Common myeloid progenitor, CD34-positive (primary cell): ENCODE measurements around the gene TPTE2. TPM values are rescaled to one million over a fixed set of nuclear protein-coding genes. Genes with fewer than 3 reads are reported as not detected.
"Not testable (repeated sequence)": the region's sequence is repeated elsewhere in the genome, so short reads cannot be mapped to it uniquely, and the experiment has no call there.

Experiments used
- CTCF ChIA-PET: fragments of 350-600 bp; sonication (Branson Sonifier 250); formaldehyde crosslinking; loops from one replicate; lab custom pipeline; 2021; ENCODE audit warnings: antibody characterized with exemption; lab: Charles Lee
- POLR2A ChIA-PET: fragments of 350-600 bp; sonication (Branson Sonifier 250); formaldehyde crosslinking; loops from one replicate; lab custom pipeline; 2021; ENCODE audit warnings: antibody characterized with exemption; lab: Charles Lee
- DNase-seq, 3 donors: peaks; one replicate each; pipeline versions ENCODE4 v3.0.0 to v3.0.0-alpha.2; 2013
- H3K27ac ChIP-seq, 2 experiments: 1 replicate in 1 of 2; 2 replicates in 1 of 2; pipeline ENCODE4 v1.7.0; 2013; ENCODE audit warnings: inconsistent platforms in 2 of 2, low read length in 2 of 2, mild to moderate bottlenecking in 2 of 2, low read depth in 1 of 2, moderate library complexity in 1 of 2; ENCODE audit not compliant: severe bottlenecking in 2 of 2, insufficient read depth in 1 of 2, poor library complexity in 1 of 2
- H3K27me3 ChIP-seq, 5 experiments: replicated peaks in 2 of 5; 1 replicate in 3 of 5; 2 replicates in 2 of 5; pipeline versions ENCODE4 v1.6.1 to v1.7.0; 2013; ENCODE audit warnings: low read length in 4 of 5, mild to moderate bottlenecking in 2 of 5, moderate library complexity in 2 of 5, inconsistent platforms in 1 of 5; ENCODE audit not compliant: insufficient read depth in 5 of 5, control insufficient read depth in 4 of 5
- H3K36me3 ChIP-seq, 4 experiments: 1 replicate in 2 of 4; 2 replicates in 2 of 4; pipeline versions ENCODE4 v1.6.1 to v1.7.0; 2013; ENCODE audit warnings: low read length in 3 of 4, control low read depth in 1 of 4, mild to moderate bottlenecking in 1 of 4; ENCODE audit not compliant: control insufficient read depth in 4 of 4, insufficient read depth in 4 of 4
- H3K4me1 ChIP-seq, 4 experiments: 1 replicate in 3 of 4; 2 replicates in 1 of 4; pipeline versions ENCODE4 v1.6.1 to v1.7.1; 2013; ENCODE audit warnings: low read length in 3 of 4, mild to moderate bottlenecking in 3 of 4, control low read depth in 1 of 4, inconsistent platforms in 1 of 4, moderate library complexity in 1 of 4; ENCODE audit not compliant: control insufficient read depth in 4 of 4, insufficient read depth in 4 of 4; ENCODE audit errors: control extremely low read depth in 1 of 4
- H3K4me3 ChIP-seq, 7 experiments: 1 replicate in 4 of 7; 2 replicates in 3 of 7; pipeline versions ENCODE4 v1.5.1 to v1.7.0; 2013; ENCODE audit warnings: mild to moderate bottlenecking in 7 of 7, low read length in 6 of 7, moderate library complexity in 6 of 7, inconsistent platforms in 2 of 7, low read depth in 2 of 7, control low read depth in 1 of 7; ENCODE audit not compliant: insufficient read depth in 4 of 7, control insufficient read depth in 1 of 7; ENCODE audit errors: extremely low read depth in 1 of 7
- H3K9me3 ChIP-seq, 5 experiments: 1 replicate in 4 of 5; 2 replicates in 1 of 5; pipeline versions ENCODE4 v1.6.1 to v1.7.1; 2013; ENCODE audit warnings: low read length in 4 of 5, mild to moderate bottlenecking in 2 of 5, inconsistent platforms in 1 of 5, low read depth in 1 of 5, moderate library complexity in 1 of 5; ENCODE audit not compliant: control insufficient read depth in 4 of 5, insufficient read depth in 2 of 5; ENCODE audit errors: control extremely low read depth in 1 of 5
- WGBS: methylation state at CpG from one replicate; pipeline ENCODE4 v1.1.5; 2013; ENCODE audit not compliant: insufficient coverage; 5-methylcytosine and 5-hydroxymethylcytosine counted together
- polyA plus RNA-seq: library from polyadenylated mRNA; unstranded; fragments of 120-200 nt; gene quantifications from one replicate; pipeline ENCODE4 v1.2.1, GENCODE V29; 2013

TPTE2 gene
- 0.08 TPM for polyA plus RNA-seq

GRCh38 chr13:19561127-19561582 lies at the start of gene TPTE2:
Gene TPTE2, minus strand, starts transcription at chr13:19561532. Its CDS starts 58,298 bp downstream, at chr13:19503234.
- CTCF ChIA-PET, DNase-seq, H3K27ac ChIP-seq, H3K4me3 ChIP-seq, H3K27me3 ChIP-seq, H3K4me1 ChIP-seq, H3K36me3 ChIP-seq, H3K9me3 ChIP-seq, POLR2A ChIA-PET: not testable (repeated sequence)
- WGBS, result 88% methylated on average over 16 of the region's 32 CpGs

GRCh38 chr13:19607523-19608078 lies 46.3 kb upstream of the TPTE2 start:
- no peak for DNase-seq
- H3K36me3 ChIP-seq, result peaks cover 0 to 15% (median 0%) of the 10 kb centered on the region in 4 experiments
- H3K27ac ChIP-seq, result no peak overlapping the region
- WGBS, result 88% methylated on average over 6 of the region's 10 CpGs
- ChIA-PET POLR2A (no interaction called here), CTCF (no interaction called here)
- no peak overlapping the region for H3K4me3 ChIP-seq
- H3K27me3 ChIP-seq, result peaks cover 0 to 2% (median 0%) of the 10 kb centered on the region in 5 experiments
- peaks cover 0 to 2% (median under 1%) of the 10 kb centered on the region in 4 experiments for H3K4me1 ChIP-seq
- peaks cover 0 to 13% (median 4%) of the 10 kb centered on the region in 5 experiments for H3K9me3 ChIP-seq

GRCh38 chr13:19606737-19607136 lies 45.4 kb upstream of the TPTE2 start:
- Histone ChIP-seq H3K9me3 (peaks cover 0 to 13% (median 4%) of the 10 kb centered on the region in 5 experiments), H3K4me1 (peaks cover 0 to 9% (median 7%) of the 10 kb centered on the region in 4 experiments), H3K4me3 (no peak overlapping the region), H3K36me3 (peaks cover 0 to 15% (median 0%) of the 10 kb centered on the region in 4 experiments), H3K27ac (no peak overlapping the region), H3K27me3 (peaks cover 0 to 7% (median 0%) of the 10 kb centered on the region in 5 experiments)
- 100% methylated on average over 2 of the region's 2 CpGs for WGBS
- DNase-seq, result no peak
- ChIA-PET POLR2A (no interaction called here), CTCF (no interaction called here)

- ChIA-PET POLR2A (no interaction called here), CTCF (interaction anchor here (1.1 kb wide), 1 partner anchor 19 kb away, joined by 3 read pairs; no protein-coding TSS in a partner anchor)
- Histone ChIP-seq H3K36me3 (peaks cover 0 to 15% (median 0%) of the 10 kb centered on the region in 4 experiments), H3K9me3 (peaks cover 0 to 13% (median 4%) of the 10 kb centered on the region in 5 experiments), H3K27ac (no peak overlapping the region), H3K4me3 (no peak overlapping the region), H3K4me1 (peaks cover 0 to 15% (median 10%) of the 10 kb centered on the region in 4 experiments), H3K27me3 (peaks cover 0 to 7% (median 0%) of the 10 kb centered on the region in 5 experiments)
- no peak for DNase-seq
These were observed 44.8 kb upstream of the TPTE2 start for GRCh38 chr13:19606152-19606551.

- ChIA-PET POLR2A (no interaction called here), CTCF (interaction anchor here (1.1 to 1.3 kb wide), 2 partner anchors 18 kb away, joined by 3 read pairs; no protein-coding TSS in a partner anchor)
- peaks cover 0 to 15% (median 0%) of the 10 kb centered on the region in 4 experiments for H3K36me3 ChIP-seq
- peaks cover 0 to 7% (median 0%) of the 10 kb centered on the region in 5 experiments for H3K27me3 ChIP-seq
- H3K27ac ChIP-seq, result no peak overlapping the region
- H3K9me3 ChIP-seq, result peaks cover 0 to 13% (median 4%) of the 10 kb centered on the region in 5 experiments
- no peak overlapping the region for H3K4me3 ChIP-seq
- WGBS, result 100% methylated on average over 4 of the region's 7 CpGs
- no peak for DNase-seq
- H3K4me1 ChIP-seq, result peaks cover 0 to 16% (median 10%) of the 10 kb centered on the region in 4 experiments
These were observed 44.0 kb upstream of the TPTE2 start for GRCh38 chr13:19605161-19605955.

GRCh38 chr13:19604306-19604705 lies 43.0 kb upstream of the TPTE2 start:
- peaks cover 0 to 16% (median 10%) of the 10 kb centered on the region in 4 experiments for H3K4me1 ChIP-seq
- DNase-seq, result no peak
- POLR2A ChIA-PET, result no interaction called here
- 83% methylated on average over 6 of the region's 6 CpGs for WGBS
- H3K36me3 ChIP-seq, result peaks cover 0 to 15% (median 0%) of the 10 kb centered on the region in 4 experiments
- CTCF ChIA-PET, result interaction anchor here (0.6 to 1.3 kb wide), 2 partner anchors 17 to 23 kb away, joined by 3 read pairs; no protein-coding TSS in a partner anchor
- no peak overlapping the region for H3K4me3 ChIP-seq
- peaks cover 0 to 13% (median 4%) of the 10 kb centered on the region in 5 experiments for H3K9me3 ChIP-seq
- H3K27ac ChIP-seq, result no peak overlapping the region
- peaks cover 0 to 7% (median 0%) of the 10 kb centered on the region in 5 experiments for H3K27me3 ChIP-seq
